Fibroblast of lung (primary cell): Measurements from ENCODE around the gene BCAS3. TPM values are rescaled to one million over a fixed set of nuclear protein-coding genes. Genes with fewer than 3 reads are reported as not detected.

Source experiments
- DNase-seq, 2 donors: peaks; one replicate each; pipeline versions ENCODE4 v3.0.0 to v3.0.0-alpha.2; 2010; ENCODE audit warnings: low read depth in 2 of 2
- H2AFZ ChIP-seq: 2 replicates; pipeline ENCODE4 v1.5.1; 2012; ENCODE audit warnings: low read length, control low read depth, inconsistent platforms
- H3K27ac ChIP-seq: 2 replicates; pipeline ENCODE4 v1.5.1; 2011; ENCODE audit warnings: low read length, control low read depth; ENCODE audit not compliant: insufficient read depth
- H3K27me3 ChIP-seq: 2 replicates; pipeline ENCODE4 v1.5.1; 2011; ENCODE audit warnings: mild to moderate bottlenecking, low read length; ENCODE audit not compliant: control insufficient read depth, insufficient read depth
- H3K36me3 ChIP-seq: 2 replicates; pipeline ENCODE4 v1.5.1; 2011; ENCODE audit warnings: low read length; ENCODE audit not compliant: control insufficient read depth, insufficient read depth
- H3K4me1 ChIP-seq: 2 replicates; pipeline ENCODE4 v1.5.1; 2011; ENCODE audit warnings: low read length; ENCODE audit not compliant: control insufficient read depth, insufficient read depth; ENCODE audit errors: extremely low read depth
- H3K4me2 ChIP-seq: 2 replicates; pipeline ENCODE4 v1.5.1; 2011; ENCODE audit warnings: low read length, control low read depth; ENCODE audit not compliant: insufficient read depth; ENCODE audit errors: extremely low read depth
- H3K4me3 ChIP-seq, 4 experiments: fragments of 200-600 bp in 1 of 4; sonication (generic) in 1 of 4; replicated peaks in 1 of 4; 2 replicates each; pipeline ENCODE4 v1.5.1; 2011 to 2016; ENCODE audit warnings: low read length in 4 of 4, low read depth in 3 of 4, mild to moderate bottlenecking in 3 of 4, control low read depth in 2 of 4, inconsistent platforms in 1 of 4, mixed read lengths in 1 of 4; ENCODE audit not compliant: insufficient read depth in 1 of 4; ENCODE audit errors: control extremely low read depth in 1 of 4
- H3K79me2 ChIP-seq: 2 replicates; pipeline ENCODE4 v1.5.1; 2012; ENCODE audit warnings: mild to moderate bottlenecking, low read length, inconsistent platforms; ENCODE audit not compliant: control insufficient read depth, insufficient read depth
- H3K9ac ChIP-seq: 2 replicates; pipeline ENCODE4 v1.5.1; 2011; ENCODE audit warnings: mild to moderate bottlenecking, low read length, control low read depth; ENCODE audit not compliant: insufficient read depth
- H3K9me3 ChIP-seq: 2 replicates; pipeline ENCODE4 v1.5.1; 2012; ENCODE audit warnings: low read depth, low read length; ENCODE audit not compliant: control insufficient read depth, insufficient read depth
- H4K20me1 ChIP-seq: 2 replicates; pipeline ENCODE4 v1.5.1; 2011; ENCODE audit warnings: low read length; ENCODE audit not compliant: control insufficient read depth, insufficient read depth; ENCODE audit errors: extremely low read depth
- CTCF ChIP-seq, 2 donors: IDR thresholded peaks in 1 of 2; conservative IDR thresholded peaks in 1 of 2; 1 replicate in 1 of 2; 2 replicates in 1 of 2; pipeline ENCODE4 v1.5.1; 2011 to 2012; ENCODE audit warnings: low read length in 2 of 2, control low read depth in 1 of 2, inconsistent platforms in 1 of 2, low read depth in 1 of 2, mild to moderate bottlenecking in 1 of 2
- EZH2 ChIP-seq: IDR thresholded peaks from 2 replicates; pipeline ENCODE4 v1.5.1; 2012; ENCODE audit warnings: low read length, control low read depth, mild to moderate bottlenecking; ENCODE audit errors: missing control alignments
- polyA plus RNA-seq, 2 donors: library from polyadenylated mRNA; depleted of rRNA in 1 of 2; stranded (reverse) in 1 of 2; unstranded in 1 of 2; fragments of >200 nt; gene quantifications; 2 replicates each; pipeline ENCODE4 v1.2.1, GENCODE V29; 2011 to 2012; ENCODE audit warnings: missing spikeins in 1 of 2
- total RNA-seq: library from RNA; depleted of rRNA; stranded (reverse); fragments of >200 nt; gene quantifications from 2 replicates; pipeline ENCODE4 v1.2.1, GENCODE V29; 2014

BCAS3 gene
- total and polyA plus RNA-seq, 2 donors (not counting 1 experiment from before 2014, with no cell fraction given), result 9.9 to 43.6 TPM

GRCh38 chr17:61073799-61074513, 396.3 kb downstream of the BCAS3 start:
- no peaks in the 10 kb centered on the region for H4K20me1 ChIP-seq
- H3K27ac ChIP-seq, result no peak overlapping the region
- no peaks in the 10 kb centered on the region for H3K27me3 ChIP-seq
- H3K9ac ChIP-seq, result no peak overlapping the region
- no peak overlapping the region for H2AFZ ChIP-seq
- TF ChIP-seq CTCF (conservative IDR thresholded peaks at IDR 0.05 in 1 of 2, IDR thresholded peaks at IDR 0.05 in 1 of 2; ENCODE audit: low read depth in 1 of 2, low read length in 2 of 2) (no peak), EZH2 (no peak)
- H3K9me3 ChIP-seq, result no peaks in the 10 kb centered on the region
- no peaks in the 10 kb centered on the region for H3K79me2 ChIP-seq
- DNase-seq, result peak in 1 of 2 donors; percentile 27
- no peaks in the 10 kb centered on the region for H3K36me3 ChIP-seq
- H3K4me2 ChIP-seq, result no peak overlapping the region
- no peak overlapping the region for H3K4me3 ChIP-seq
- H3K4me1 ChIP-seq, result peaks cover 6% of the 10 kb centered on the region

GRCh38 chr17:61075988-61076387, 398.3 kb downstream of the BCAS3 start:
- DNase-seq, result no peak
- no peak overlapping the region for H3K27ac ChIP-seq
- H3K4me2 ChIP-seq, result no peak overlapping the region
- H4K20me1 ChIP-seq, result no peaks in the 10 kb centered on the region
- H3K36me3 ChIP-seq, result no peaks in the 10 kb centered on the region
- H3K4me3 ChIP-seq, result no peak overlapping the region
- no peak overlapping the region for H2AFZ ChIP-seq
- TF ChIP-seq EZH2 (no peak), CTCF (conservative IDR thresholded peaks at IDR 0.05 in 1 of 2, IDR thresholded peaks at IDR 0.05 in 1 of 2; ENCODE audit: low read depth in 1 of 2, low read length in 2 of 2) (no peak)
- no peaks in the 10 kb centered on the region for H3K79me2 ChIP-seq
- no peak overlapping the region for H3K9ac ChIP-seq
- no peaks in the 10 kb centered on the region for H3K9me3 ChIP-seq
- peaks cover 6% of the 10 kb centered on the region for H3K4me1 ChIP-seq
- no peaks in the 10 kb centered on the region for H3K27me3 ChIP-seq

GRCh38 chr17:61076621-61077031, 399.0 kb downstream of the BCAS3 start:
- peak overlapping the region; percentile 59 for H2AFZ ChIP-seq
- H3K9ac ChIP-seq, result no peak overlapping the region
- no peaks in the 10 kb centered on the region for H3K9me3 ChIP-seq
- no peak overlapping the region for H3K27ac ChIP-seq
- H3K4me2 ChIP-seq, result peak overlapping the region; percentile 27
- DNase-seq, result peak; percentile 40 to 68
- no peaks in the 10 kb centered on the region for H3K79me2 ChIP-seq
- H3K27me3 ChIP-seq, result no peaks in the 10 kb centered on the region
- no peak overlapping the region for H3K4me3 ChIP-seq
- TF ChIP-seq CTCF (conservative IDR thresholded peaks at IDR 0.05 in 1 of 2, IDR thresholded peaks at IDR 0.05 in 1 of 2; ENCODE audit: low read depth in 1 of 2, low read length in 2 of 2) (no peak), EZH2 (no peak)
- H3K36me3 ChIP-seq, result no peaks in the 10 kb centered on the region
- H3K4me1 ChIP-seq, result peaks cover 6% of the 10 kb centered on the region
- H4K20me1 ChIP-seq, result no peaks in the 10 kb centered on the region
